HFFc6 (cell line): ENCODE data around the gene HERC6. TPM values are rescaled to one million over a fixed set of nuclear protein-coding genes. Genes with fewer than 3 reads are reported as not detected.
A peak's percentile ranks its signal among the peaks of the same experiment; 100 is the strongest.

Experiments used
- DNase-seq: peaks from one replicate; pipeline ENCODE4 v3.0.0-alpha.2; 2018
- H3K27ac Mint-ChIP-seq: 2 replicates; pipeline ENCODE4 v1.8.0; 2020; ENCODE audit warnings: mild to moderate bottlenecking, mixed read lengths
- H3K27me3 Mint-ChIP-seq: 2 replicates; pipeline ENCODE4 v1.8.0; 2021; ENCODE audit warnings: mild to moderate bottlenecking, moderate library complexity, mixed read lengths; ENCODE audit not compliant: insufficient read depth
- H3K36me3 Mint-ChIP-seq: 2 replicates; pipeline ENCODE4 v1.8.0; 2021; ENCODE audit warnings: low read depth, mixed read lengths
- H3K4me1 Mint-ChIP-seq: 2 replicates; pipeline ENCODE4 v1.8.0; 2020; ENCODE audit warnings: low read depth, mixed read lengths
- H3K4me3 Mint-ChIP-seq: 2 replicates; pipeline ENCODE4 v1.8.0; 2020; ENCODE audit warnings: mild to moderate bottlenecking, moderate library complexity, mixed read lengths
- H3K9me3 Mint-ChIP-seq: 2 replicates; pipeline ENCODE4 v1.8.0; 2020; ENCODE audit warnings: mild to moderate bottlenecking, mixed read lengths
- CTCF ChIP-seq: fragments of 200-600 bp; sonication (generic); IDR thresholded peaks from 2 replicates; pipeline ENCODE4 v1.5.0; 2021; ENCODE audit warnings: antibody characterized with exemption, mild to moderate bottlenecking
- total RNA-seq, 6 experiments: library from RNA; stranded (reverse); fragmentation: NEBNext Ultra II Directional; extraction: Animal tissue kit (Norgen Biotek cat#: 25700); gene quantifications; 2 replicates in 1 of 6; 3 replicates in 5 of 6; pipeline ENCODE4 v1.2.3, GENCODE V29; 2021

HERC6 gene
- total RNA-seq, 6 experiments from 2014 or later, result 0.33 to 1.1 (median 0.55) TPM

GRCh38 chr4:88456670-88457306, 78.1 kb downstream of the HERC6 start, which contains the start of gene HERC5:
HERC5 (plus strand) TSS chr4:88457119; CDS start chr4:88457270, 151 bp downstream.
- peaks cover 24% of the 10 kb centered on the region for H3K27me3 Mint-ChIP-seq

GRCh38 chr4:88457307-88458103, 78.9 kb downstream of the HERC6 start:
- Mint-ChIP-seq H3K4me1 (peaks cover 8% of the 10 kb centered on the region), H3K4me3 (peak overlapping the region; percentile 56), H3K27me3 (peaks cover 24% of the 10 kb centered on the region), H3K27ac (no peak overlapping the region), H3K9me3 (no peaks in the 10 kb centered on the region; the same call in 1 of the 2 replicates), H3K36me3 (peaks cover 6% of the 10 kb centered on the region)
- TF ChIP-seq CTCF, result no peak
- no peak for DNase-seq

More at GRCh38 chr4:88456670-88457306, 78.1 kb downstream of the HERC6 start, which contains the start of gene HERC5:
- Mint-ChIP-seq H3K27ac (peak within 1 kb of the TSS; percentile 31; the same call in 1 of the 2 replicates), H3K4me3 (peak within 1 kb of the TSS; percentile 91), H3K36me3 (peaks cover 6% of the 10 kb centered on the region), H3K4me1 (peaks cover 8% of the 10 kb centered on the region), H3K9me3 (no peaks in the 10 kb centered on the region; the same call in 1 of the 2 replicates)
- peak; percentile 77 for TF ChIP-seq CTCF
- peak; percentile 79 for DNase-seq

GRCh38 chr4:88458104-88458740, 79.6 kb downstream of the HERC6 start:
- H3K4me3 Mint-ChIP-seq, result peak overlapping the region; percentile 56
- peaks cover 6% of the 10 kb centered on the region for H3K36me3 Mint-ChIP-seq
- DNase-seq, result no peak
- H3K4me1 Mint-ChIP-seq, result peaks cover 8% of the 10 kb centered on the region
- H3K27me3 Mint-ChIP-seq, result peaks cover 23% of the 10 kb centered on the region
- no peak for TF ChIP-seq CTCF
- no peaks in the 10 kb centered on the region; the same call in 1 of the 2 replicates for H3K9me3 Mint-ChIP-seq
- no peak overlapping the region for H3K27ac Mint-ChIP-seq

GRCh38 chr4:88465653-88466192, 87.1 kb downstream of the HERC6 start:
- no peaks in the 10 kb centered on the region for H3K9me3 Mint-ChIP-seq
- no peaks in the 10 kb centered on the region for H3K36me3 Mint-ChIP-seq
- no peak overlapping the region for H3K27ac Mint-ChIP-seq
- H3K4me1 Mint-ChIP-seq, result no peaks in the 10 kb centered on the region
- no peak overlapping the region for H3K4me3 Mint-ChIP-seq
- DNase-seq, result no peak
- TF ChIP-seq CTCF, result no peak
- peaks cover 15% of the 10 kb centered on the region for H3K27me3 Mint-ChIP-seq

- no peak for TF ChIP-seq CTCF
- H3K4me3 Mint-ChIP-seq, result no peak overlapping the region
- no peak overlapping the region for H3K27ac Mint-ChIP-seq
- no peaks in the 10 kb centered on the region for H3K9me3 Mint-ChIP-seq
- no peaks in the 10 kb centered on the region for H3K36me3 Mint-ChIP-seq
- no peaks in the 10 kb centered on the region for H3K4me1 Mint-ChIP-seq
- no peak for DNase-seq
- peaks cover 19% of the 10 kb centered on the region for H3K27me3 Mint-ChIP-seq
Measured at GRCh38 chr4:88467392-88467791, 88.7 kb downstream of the HERC6 start.
